Measurements from ENCODE around the gene SRRM4.

The SRRM4 gene

GRCh38 chr12:119176267-119177055, 195.1 kb downstream of the SRRM4 start:
- Histone ChIP-seq H3K4me3 (ENCODE audit: low read depth, low read length) (no peak overlapping the region), H3K9me3 (ENCODE audit: severe bottlenecking) (no peaks in the 10 kb centered on the region), H3K36me3 (no peaks in the 10 kb centered on the region), H3K27me3 (ENCODE audit: insufficient read depth, low read depth, severe bottlenecking) (no peaks in the 10 kb centered on the region), H3K27ac (no peak overlapping the region)
- TF ChIP-seq CTCF (IDR thresholded peaks at IDR 0.05; ENCODE audit: low read depth, low read length): no peak
- peak; percentile 63 for DNase-seq

GRCh38 chr12:119177056-119177325, 195.7 kb downstream of the SRRM4 start:
- Histone ChIP-seq H3K27me3 (ENCODE audit: insufficient read depth, low read depth, severe bottlenecking) (no peaks in the 10 kb centered on the region), H3K9me3 (ENCODE audit: severe bottlenecking) (no peaks in the 10 kb centered on the region), H3K36me3 (no peaks in the 10 kb centered on the region), H3K4me3 (ENCODE audit: low read depth, low read length) (no peak overlapping the region), H3K27ac (no peak overlapping the region)
- DNase-seq: no peak
- no peak for TF ChIP-seq CTCF (IDR thresholded peaks at IDR 0.05; ENCODE audit: low read depth, low read length)

GRCh38 chr12:119177724-119178380, 196.5 kb downstream of the SRRM4 start:
- Histone ChIP-seq H3K27ac (peak overlapping the region; percentile 28; the same call in 1 of the 2 replicates), H3K27me3 (ENCODE audit: insufficient read depth, low read depth, severe bottlenecking) (no peaks in the 10 kb centered on the region), H3K4me3 (ENCODE audit: low read depth, low read length) (peak overlapping the region; percentile 49; the same call in 1 of the 2 replicates), H3K36me3 (no peaks in the 10 kb centered on the region), H3K9me3 (ENCODE audit: severe bottlenecking) (no peaks in the 10 kb centered on the region)
- no peak for DNase-seq
- TF ChIP-seq CTCF (IDR thresholded peaks at IDR 0.05; ENCODE audit: low read depth, low read length): no peak

GRCh38 chr12:119178544-119179334, 197.4 kb downstream of the SRRM4 start, which contains the start of gene HSPB8:
Gene HSPB8 (plus strand): TSS chr12:119178931. CDS start chr12:119179313, 382 bp downstream.
- peak within 1 kb of the TSS; percentile 28 for H3K27ac ChIP-seq
- H3K27me3 ChIP-seq (ENCODE audit: insufficient read depth, low read depth, severe bottlenecking): no peaks in the 10 kb centered on the region
- peak; percentile 95 for DNase-seq
- H3K4me3 ChIP-seq (ENCODE audit: low read depth, low read length): peak within 1 kb of the TSS; percentile 49
- TF ChIP-seq CTCF (IDR thresholded peaks at IDR 0.05; ENCODE audit: low read depth, low read length): no peak
- H3K36me3 ChIP-seq: no peaks in the 10 kb centered on the region
- no peaks in the 10 kb centered on the region for H3K9me3 ChIP-seq (ENCODE audit: severe bottlenecking)

- H3K36me3 ChIP-seq: no peaks in the 10 kb centered on the region
- no peak for TF ChIP-seq CTCF (IDR thresholded peaks at IDR 0.05; ENCODE audit: low read depth, low read length)
- no peaks in the 10 kb centered on the region for H3K9me3 ChIP-seq (ENCODE audit: severe bottlenecking)
- H3K4me3 ChIP-seq (ENCODE audit: low read depth, low read length): no peak overlapping the region
- no peaks in the 10 kb centered on the region for H3K27me3 ChIP-seq (ENCODE audit: insufficient read depth, low read depth, severe bottlenecking)
- DNase-seq: no peak
- no peak overlapping the region for H3K27ac ChIP-seq
Observed at GRCh38 chr12:119179335-119180021, 198.1 kb downstream of the SRRM4 start.
